ENCODE results near the gene DCAF4. TPM values are rescaled to one million over a fixed set of nuclear protein-coding genes. Genes with fewer than 3 reads are reported as not detected.

Gene DCAF4
- total RNA-seq, 1 experiment from 2014 or later, result 23.4 TPM

- no peak for DNase-seq (ENCODE audit: low spot score)
- Histone ChIP-seq H3K27me3 (replicated peaks; ENCODE audit: insufficient read depth, low read depth, low read length, poor library complexity) (no peaks in the 10 kb centered on the region), H3K9me3 (ENCODE audit: low read depth, low read length, poor library complexity, severe bottlenecking) (no peaks in the 10 kb centered on the region), H3K36me3 (ENCODE audit: insufficient read depth, low read length, poor library complexity, severe bottlenecking) (peaks cover 11% of the 10 kb centered on the region), H3K27ac (ENCODE audit: low read depth, low read length, poor library complexity, severe bottlenecking) (no peak overlapping the region), H3K4me1 (ENCODE audit: insufficient read depth, low read length, poor library complexity, severe bottlenecking) (no peaks in the 10 kb centered on the region), H3K4me3 (ENCODE audit: low read depth, low read length, poor library complexity, severe bottlenecking) (no peak overlapping the region)
- TF ChIP-seq CTCF (conservative IDR thresholded peaks at IDR 0.05; ENCODE audit: low read depth, low read length), result no peak
- no peak for TF ChIP-seq EZH2 (IDR thresholded peaks at IDR 0.05; ENCODE audit: borderline replicate concordance, low read depth, low read length, poor library complexity, severe bottlenecking)
- CTCF ChIA-PET, result interaction anchor here (3.7 kb wide), 1 partner anchor 431 kb away, joined by 61 read pairs; no protein-coding TSS in a partner anchor
- BruUV-seq (replicated peaks), result no TSS peak
- POLR2A ChIA-PET (ENCODE audit: low non-redundant PET), result no interaction called here
- intact Hi-C loops (cut with micrococcal nuclease; ENCODE audit: unreplicated experiment), result no loop called here
These were observed 20.2 kb downstream of the DCAF4 start for GRCh38 chr14:72946491-72946890.

GRCh38 chr14:72947366-72948160 is 21.3 kb downstream of the DCAF4 start:
- no peak for TF ChIP-seq EZH2 (IDR thresholded peaks at IDR 0.05; ENCODE audit: borderline replicate concordance, low read depth, low read length, poor library complexity, severe bottlenecking)
- no peak for TF ChIP-seq CTCF (conservative IDR thresholded peaks at IDR 0.05; ENCODE audit: low read depth, low read length)
- no peak for DNase-seq (ENCODE audit: low spot score)
- H3K4me1 ChIP-seq (ENCODE audit: insufficient read depth, low read length, poor library complexity, severe bottlenecking), result no peaks in the 10 kb centered on the region
- H3K36me3 ChIP-seq (ENCODE audit: insufficient read depth, low read length, poor library complexity, severe bottlenecking), result peaks cover 11% of the 10 kb centered on the region
- CTCF ChIA-PET, result interaction anchor here (3.7 kb wide), 1 partner anchor 432 kb away, joined by 61 read pairs; no protein-coding TSS in a partner anchor
- H3K4me3 ChIP-seq (ENCODE audit: low read depth, low read length, poor library complexity, severe bottlenecking), result no peak overlapping the region
- H3K27me3 ChIP-seq (replicated peaks; ENCODE audit: insufficient read depth, low read depth, low read length, poor library complexity), result no peaks in the 10 kb centered on the region
- BruUV-seq (replicated peaks), result no TSS peak
- no peaks in the 10 kb centered on the region for H3K9me3 ChIP-seq (ENCODE audit: low read depth, low read length, poor library complexity, severe bottlenecking)
- no peak overlapping the region for H3K27ac ChIP-seq (ENCODE audit: low read depth, low read length, poor library complexity, severe bottlenecking)
- POLR2A ChIA-PET (ENCODE audit: low non-redundant PET), result no interaction called here
- intact Hi-C loops (cut with micrococcal nuclease; ENCODE audit: unreplicated experiment), result loop anchor here (1.0 to 2.0 kb wide), 2 partner anchors 39 to 430 kb away; no protein-coding TSS in a partner anchor

GRCh38 chr14:72948481-72949138 is 22.3 kb downstream of the DCAF4 start:
- Histone ChIP-seq H3K36me3 (ENCODE audit: insufficient read depth, low read length, poor library complexity, severe bottlenecking) (peaks cover 6% of the 10 kb centered on the region), H3K4me3 (ENCODE audit: low read depth, low read length, poor library complexity, severe bottlenecking) (no peak overlapping the region), H3K27ac (ENCODE audit: low read depth, low read length, poor library complexity, severe bottlenecking) (no peak overlapping the region), H3K4me1 (ENCODE audit: insufficient read depth, low read length, poor library complexity, severe bottlenecking) (no peaks in the 10 kb centered on the region), H3K27me3 (replicated peaks; ENCODE audit: insufficient read depth, low read depth, low read length, poor library complexity) (no peaks in the 10 kb centered on the region), H3K9me3 (ENCODE audit: low read depth, low read length, poor library complexity, severe bottlenecking) (no peaks in the 10 kb centered on the region)
- TF ChIP-seq CTCF (conservative IDR thresholded peaks at IDR 0.05; ENCODE audit: low read depth, low read length), result peak; percentile 93
- TF ChIP-seq EZH2 (IDR thresholded peaks at IDR 0.05; ENCODE audit: borderline replicate concordance, low read depth, low read length, poor library complexity, severe bottlenecking), result no peak
- intact Hi-C loops (cut with micrococcal nuclease; ENCODE audit: unreplicated experiment), result loop anchor here (1.0 to 2.0 kb wide), 2 partner anchors 40 to 431 kb away; no protein-coding TSS in a partner anchor
- CTCF ChIA-PET, result interaction anchor here (0.6 to 3.7 kb wide), 6 partner anchors 13 to 919 kb away, joined by 3 to 61 read pairs (median 4); no protein-coding TSS in a partner anchor
- DNase-seq (ENCODE audit: low spot score), result peak; percentile 64
- POLR2A ChIA-PET (ENCODE audit: low non-redundant PET), result no interaction called here
- no TSS peak for BruUV-seq (replicated peaks)
